Suppressor macrophage treated with lipopolysaccharide for 4 hours (primary cell): ENCODE data around the gene CNDP2.

ENCODE experiments used
- DNase-seq: peaks from one replicate; pipeline ENCODE4 v3.0.0-alpha.2; 2020

The CNDP2 gene

DNA sequence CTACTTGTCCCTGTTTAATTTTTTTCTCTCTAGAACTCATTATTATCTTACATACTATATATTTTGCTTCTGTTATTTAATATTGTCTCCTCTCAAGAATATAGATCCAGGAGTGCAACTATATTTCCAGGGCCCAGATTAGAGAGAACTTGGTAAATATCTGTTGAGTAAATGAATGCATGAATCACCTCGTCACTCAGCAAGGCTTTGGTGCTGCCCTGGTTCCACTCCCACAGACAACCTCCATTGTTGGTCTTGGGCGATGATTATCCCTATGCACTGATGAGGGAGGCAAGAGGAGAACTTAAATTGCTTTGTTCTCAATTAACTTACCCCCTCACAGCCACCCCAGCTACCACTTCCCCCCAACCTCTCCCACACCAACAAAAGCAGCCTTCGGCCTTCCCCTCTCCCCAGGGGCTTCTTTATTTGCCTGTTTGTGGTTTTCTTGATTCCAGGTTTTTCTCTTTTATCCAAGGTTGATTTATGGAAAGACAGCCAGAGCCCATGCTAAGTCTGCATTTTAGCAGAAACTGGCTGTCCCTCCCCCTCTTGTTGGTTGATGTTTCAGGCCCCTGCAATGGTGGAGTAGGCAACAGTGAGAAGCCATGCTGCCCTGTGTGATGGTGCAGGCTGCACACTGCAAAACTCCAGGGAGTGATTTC is 22.1 kb upstream of the CNDP2 start:
- DNase-seq, result no peak

DNA sequence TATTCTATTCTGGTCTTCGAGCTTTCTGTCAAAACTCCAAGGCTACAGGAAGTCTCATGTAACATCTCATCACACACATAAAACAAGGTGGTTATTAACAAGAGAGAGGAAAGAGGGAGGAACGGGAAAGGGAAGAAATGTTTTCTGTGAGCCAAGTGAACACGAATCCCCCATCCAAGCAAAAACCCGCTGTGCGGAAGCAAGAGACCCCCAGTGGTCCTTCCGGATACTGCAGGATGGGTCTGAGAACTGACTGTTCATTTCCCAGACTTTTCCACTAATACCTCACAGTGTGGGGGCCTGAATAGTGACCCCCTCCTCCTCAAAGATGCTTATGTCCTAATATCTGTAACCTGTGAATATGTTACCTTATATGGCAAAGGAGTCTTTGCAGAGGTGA is 20.0 kb upstream of the CNDP2 start:
- DNase-seq, result no peak

DNA sequence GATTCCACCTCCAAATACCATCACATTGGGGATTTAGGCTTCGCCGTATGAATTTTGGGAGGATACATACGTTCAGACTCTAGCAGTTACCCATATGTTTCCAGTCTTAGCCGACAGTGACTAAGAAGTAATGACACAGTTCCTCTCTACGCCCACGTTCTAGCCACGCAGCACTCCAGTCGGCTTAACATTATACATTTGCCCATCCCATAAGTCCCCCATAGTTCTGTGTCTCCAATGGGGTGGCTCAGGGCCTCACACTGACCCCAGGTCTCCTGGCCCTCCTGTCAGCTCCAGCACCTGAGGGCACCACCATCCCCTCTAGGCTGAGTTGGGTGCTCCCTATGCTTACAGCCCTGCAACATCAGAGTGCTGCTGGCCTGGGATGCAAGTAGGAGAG is 18.4 kb upstream of the CNDP2 start:
- no peak for DNase-seq

DNA sequence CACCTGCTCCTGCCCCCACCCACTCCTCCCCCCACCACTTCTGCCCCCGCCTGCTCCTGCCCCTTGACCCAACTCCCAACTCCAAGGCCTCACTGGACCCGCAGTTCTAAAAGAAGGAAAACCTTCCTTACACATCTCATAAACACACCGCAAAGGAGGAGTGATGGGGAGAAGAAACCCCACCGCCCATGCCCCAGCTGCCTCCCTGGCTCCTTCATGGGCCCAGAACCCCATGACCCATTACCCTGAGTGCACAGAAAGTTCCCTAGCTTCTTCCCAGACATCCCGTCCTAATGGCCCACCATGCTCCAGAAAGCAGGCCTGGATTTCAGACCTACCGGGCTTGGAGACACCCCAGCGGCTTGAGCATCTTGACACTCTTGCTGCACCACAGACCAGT is 17.8 kb upstream of the CNDP2 start:
- no peak for DNase-seq

DNA sequence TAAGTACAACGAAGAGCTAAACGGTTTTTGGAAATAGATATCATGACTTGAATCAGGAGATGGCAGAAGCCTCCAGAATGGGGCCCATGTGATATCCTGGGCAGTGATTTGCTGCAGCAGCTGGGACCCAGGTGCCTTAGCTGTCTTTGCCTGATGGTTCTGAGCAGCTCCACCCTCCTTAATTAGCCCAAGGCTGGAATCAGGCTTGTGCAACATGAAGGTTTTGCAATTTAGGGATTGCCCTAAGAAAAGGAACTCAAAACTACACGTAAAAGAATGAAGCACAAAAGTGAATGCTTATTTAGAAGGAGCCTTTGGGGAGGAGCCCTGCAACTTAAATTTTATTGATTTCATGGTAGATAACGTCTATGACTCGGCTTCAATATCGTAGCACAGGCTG is 17.3 kb upstream of the CNDP2 start:
- DNase-seq, result peak; percentile 58

DNA sequence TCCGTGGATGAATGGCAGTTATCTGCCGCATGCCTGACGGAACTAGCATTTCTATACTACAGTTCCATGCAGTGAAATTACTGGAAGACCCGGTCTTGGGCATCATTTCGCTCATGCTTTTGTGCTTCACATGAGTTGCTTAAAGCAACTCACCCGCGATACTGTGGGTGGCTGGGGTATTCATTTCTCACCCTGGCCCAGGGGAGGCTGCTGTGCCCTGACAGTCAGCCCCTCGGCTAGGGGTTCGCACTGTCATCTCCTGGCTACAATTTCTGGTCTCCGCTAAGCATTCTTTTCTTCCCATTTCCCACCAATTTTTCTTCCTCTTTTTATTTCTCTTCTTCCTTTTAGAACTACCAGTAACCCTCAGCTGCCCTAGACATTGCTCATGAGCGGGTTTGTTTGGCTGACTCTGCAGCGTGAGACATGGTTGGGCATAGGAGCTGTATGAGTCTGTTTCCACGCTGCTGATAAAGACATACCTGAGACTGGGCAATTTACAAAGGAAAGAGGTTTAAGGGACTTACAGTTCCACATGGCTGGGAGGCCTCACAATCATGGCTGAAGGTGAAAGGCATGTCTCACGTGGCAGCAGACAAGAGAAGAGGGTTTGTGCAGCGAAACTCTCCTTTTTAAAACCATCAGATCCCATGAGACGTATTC is 16.5 kb upstream of the CNDP2 start:
- DNase-seq, result peak; percentile 69

DNA sequence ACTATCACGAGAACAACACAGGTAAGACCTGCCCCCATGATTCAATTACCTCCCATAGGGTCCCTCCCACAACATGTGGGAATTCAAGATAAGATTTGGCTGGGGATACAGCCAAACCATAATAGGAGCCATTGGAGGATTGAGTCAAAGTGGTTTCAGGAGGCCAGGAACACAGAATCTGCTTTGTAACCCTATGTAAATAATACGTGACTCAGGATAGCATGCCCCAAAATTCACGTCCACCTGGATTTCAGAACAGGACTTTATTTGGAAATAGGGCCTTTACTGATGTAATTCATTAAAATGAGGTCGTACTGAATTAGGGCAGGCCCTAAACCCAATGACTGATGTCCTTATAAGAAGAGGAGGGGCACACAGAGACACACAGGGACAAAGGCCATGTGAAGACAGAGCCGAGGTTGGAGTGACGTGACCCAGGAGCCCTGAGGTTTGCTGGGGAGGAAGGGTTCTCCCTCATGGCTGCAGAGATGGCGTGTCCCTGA is 16.0 kb upstream of the CNDP2 start:
- no peak for DNase-seq

DNA sequence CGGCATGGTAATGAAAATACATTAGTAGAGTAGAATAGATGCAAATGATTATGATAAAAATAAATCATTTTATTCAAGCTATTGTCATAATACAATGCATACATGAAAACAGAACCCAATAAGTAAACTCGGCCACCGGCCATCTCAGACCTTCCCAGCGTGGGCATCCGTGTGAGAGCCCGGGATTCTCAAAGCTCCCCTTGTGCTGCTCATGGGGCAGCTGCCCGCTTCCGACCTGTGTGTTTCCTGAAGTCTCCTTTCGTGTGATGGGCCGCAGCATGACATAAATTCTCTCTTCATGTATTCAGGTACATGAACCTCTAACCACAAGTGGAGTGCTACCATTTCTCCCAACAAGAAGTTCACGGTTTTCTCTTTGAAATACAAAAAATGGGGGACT is 13.5 kb upstream of the CNDP2 start:
- DNase-seq, result no peak

DNA sequence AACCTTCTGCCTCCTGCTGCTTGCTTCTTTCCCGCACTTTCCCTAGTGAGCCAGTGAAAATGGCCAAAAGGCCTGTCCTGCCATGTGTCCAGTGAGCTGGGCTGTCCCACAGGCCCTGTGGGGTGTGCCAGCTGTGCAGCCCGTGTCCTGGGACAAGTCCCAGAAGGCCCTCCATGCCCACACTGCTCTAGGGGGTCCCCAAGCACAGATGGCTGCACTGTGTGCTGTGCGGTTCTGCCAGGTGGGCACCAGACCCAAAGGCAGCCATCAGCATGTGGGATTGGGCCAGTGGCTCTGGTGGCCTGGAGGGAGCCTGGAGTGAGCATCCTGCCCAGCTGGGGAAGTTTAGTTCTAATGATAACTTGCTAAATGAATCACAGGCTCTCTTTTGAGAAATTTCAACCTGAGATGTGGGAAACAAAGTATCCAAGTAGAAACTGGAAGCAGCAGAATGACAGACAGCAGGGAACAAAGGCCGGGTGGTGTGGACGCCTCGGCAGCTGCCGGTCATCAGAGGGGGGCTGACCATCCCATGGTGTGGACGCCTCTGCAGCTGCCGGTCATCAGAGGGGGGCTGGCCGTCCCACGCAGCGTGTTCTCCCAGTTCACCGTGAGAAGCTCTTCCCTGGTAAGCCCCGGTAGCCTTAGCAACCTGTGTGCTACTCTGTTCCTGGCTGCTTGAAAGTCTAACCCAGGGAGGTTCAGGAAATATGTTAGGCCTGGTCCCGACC is 9.9 kb upstream of the CNDP2 start:
- no peak for DNase-seq

DNA sequence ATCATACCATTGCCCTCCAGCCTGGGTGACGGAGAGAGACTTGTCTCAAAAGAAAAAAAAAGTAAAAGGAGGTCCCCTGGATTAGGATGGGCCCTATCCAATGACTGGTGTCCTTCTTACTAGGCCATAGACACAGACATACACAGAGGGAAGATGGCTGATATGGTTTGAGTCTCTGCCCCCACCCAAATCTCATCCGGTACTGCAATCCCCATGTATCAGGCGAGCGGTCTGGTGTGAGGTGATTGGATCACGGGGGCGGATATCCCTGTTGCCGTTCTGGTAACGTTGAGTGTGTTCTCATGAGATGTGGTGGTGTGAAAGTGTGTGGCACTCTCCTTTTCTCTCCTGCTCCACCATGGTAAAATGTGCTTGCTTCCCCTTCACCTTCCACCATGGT is 7.8 kb upstream of the CNDP2 start:
- no peak for DNase-seq

DNA sequence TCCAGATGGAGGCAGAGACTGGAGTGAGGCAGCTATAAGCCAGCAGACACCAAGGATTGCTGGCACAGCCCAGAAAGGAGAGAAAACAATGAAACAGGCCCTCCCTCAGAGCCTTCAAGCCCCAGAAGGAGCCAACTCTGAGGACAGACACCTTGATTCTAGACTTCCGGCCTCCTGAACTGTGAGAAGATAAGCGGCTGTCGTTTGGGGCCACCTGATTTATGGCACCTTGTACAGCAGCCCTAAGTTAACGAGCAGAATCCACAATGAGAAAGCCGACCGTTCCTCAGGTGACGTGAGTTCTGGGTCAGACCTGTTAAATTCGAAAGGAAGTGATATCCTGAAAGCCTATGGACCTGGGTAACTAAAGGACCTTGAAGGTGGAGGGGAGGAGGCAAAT is 7.3 kb upstream of the CNDP2 start:
- no peak for DNase-seq

DNA sequence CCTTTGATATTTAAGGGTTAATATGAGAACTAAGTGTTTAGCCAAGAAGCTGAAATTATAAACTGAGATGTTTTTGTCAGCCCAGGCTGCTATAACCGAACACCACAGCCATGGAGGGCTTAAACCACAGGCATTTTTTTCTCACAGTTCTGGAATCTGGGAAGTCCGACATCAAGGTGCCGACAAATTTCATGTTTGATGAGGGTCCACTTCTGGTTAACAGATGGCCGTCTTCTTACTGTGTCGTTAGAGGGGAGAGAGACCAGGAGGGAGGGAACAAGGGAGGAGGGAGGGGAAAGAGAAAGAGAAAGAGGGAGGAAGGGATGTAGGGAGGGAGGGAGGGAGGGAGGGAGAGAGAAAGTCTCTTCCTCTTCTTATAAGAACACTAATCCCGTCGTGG is 6.5 kb upstream of the CNDP2 start:
- no peak for DNase-seq

DNA sequence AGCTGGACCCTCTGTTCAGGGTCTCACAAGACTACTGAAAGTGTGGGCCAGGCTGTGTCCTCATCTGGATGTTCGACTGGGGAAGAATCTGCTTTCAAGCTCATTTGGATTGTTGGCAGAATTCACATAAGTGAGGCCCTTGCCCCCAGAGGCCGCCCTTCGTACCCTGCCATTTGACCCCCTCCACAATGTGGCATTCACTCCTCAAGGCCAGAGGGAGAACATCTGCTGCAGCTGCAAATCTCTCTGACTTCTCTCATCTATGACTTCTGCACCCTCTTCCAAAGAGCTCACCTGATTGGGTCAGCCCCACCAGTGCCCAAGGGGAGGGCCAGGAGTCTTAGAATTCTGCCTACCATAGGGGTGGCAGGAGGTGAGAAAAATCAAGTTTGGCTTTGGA is 3.9 kb upstream of the CNDP2 start:
- DNase-seq, result no peak

DNA sequence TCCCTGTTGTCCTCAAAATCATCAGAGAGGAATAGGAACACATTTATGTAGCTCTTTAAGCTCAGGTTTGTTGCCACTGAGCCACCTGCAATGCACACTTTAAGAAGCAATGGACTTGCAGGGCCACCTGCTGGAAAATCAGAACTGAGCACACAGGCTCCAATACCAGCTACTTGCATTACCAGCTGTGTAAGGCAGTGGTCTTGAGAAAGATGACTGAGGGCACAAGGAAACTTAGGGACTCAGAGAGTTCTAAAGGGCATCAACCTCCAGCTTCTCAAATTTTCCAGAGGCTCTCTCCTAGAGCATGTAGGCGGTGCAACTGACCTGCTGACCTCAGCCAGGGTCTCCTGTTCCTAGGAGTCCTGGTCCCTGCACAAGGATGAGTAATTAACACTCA is 2.5 kb upstream of the CNDP2 start:
- peak; percentile 55 for DNase-seq

DNA sequence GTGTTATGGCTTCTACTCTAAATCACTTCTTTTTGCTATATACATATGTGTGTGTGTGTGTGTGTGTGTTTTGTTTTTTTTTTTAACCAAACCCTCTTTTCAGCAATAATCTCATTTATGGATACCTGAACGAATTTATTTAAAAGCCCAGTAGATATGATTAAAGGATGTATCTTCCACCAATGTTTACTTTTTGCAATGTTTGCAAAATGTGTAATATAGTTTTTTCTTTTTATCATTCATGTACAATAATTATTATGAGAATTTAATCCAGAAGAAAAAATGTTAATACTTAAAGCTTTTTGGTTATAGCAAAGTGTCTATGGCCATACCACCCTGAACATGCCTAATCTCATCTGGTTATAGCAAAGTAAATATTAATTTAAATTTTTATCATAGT is 1.6 kb upstream of the CNDP2 start:
- DNase-seq, result no peak

DNA sequence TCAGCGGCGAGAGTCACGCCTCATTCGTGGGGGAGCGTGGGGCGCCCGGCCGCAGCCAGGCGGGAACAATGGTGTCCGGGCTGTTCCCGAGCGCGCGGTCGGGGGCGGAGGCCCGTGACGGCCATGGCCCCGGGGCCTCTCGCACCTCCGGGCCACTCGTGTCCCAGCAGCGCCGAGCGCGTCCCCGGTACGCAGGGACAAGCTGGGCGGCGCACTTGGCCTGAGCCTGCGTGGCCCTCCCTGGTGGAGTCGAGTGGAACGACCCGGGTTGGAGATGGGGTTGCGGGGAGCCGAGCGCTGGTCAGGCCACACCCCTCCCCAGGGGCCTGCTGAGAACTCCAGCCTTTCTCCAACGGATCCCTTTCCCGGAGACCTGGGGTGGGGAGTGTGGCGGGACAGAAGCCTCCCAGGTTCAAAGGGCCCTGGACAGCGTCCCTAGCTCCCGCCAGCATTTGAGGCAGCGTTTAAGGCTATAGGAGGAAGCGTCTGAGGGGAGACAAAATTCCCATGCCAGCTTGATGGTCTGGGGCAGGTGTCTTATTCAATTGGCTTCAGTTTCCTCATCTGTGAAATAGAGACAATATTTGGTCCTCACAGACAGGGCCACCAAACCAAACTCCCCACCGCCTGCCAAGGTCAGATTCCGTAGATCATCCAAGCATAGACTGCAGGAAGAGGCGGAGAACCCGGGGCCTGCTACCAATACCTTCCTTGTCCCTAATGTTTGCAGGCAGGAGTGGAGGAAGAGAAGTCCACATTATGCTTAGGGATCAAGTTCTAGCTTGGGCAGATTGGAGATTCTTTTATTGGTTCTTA is 553 bp downstream of the CNDP2 start:
- DNase-seq, result peak; percentile 62

DNA sequence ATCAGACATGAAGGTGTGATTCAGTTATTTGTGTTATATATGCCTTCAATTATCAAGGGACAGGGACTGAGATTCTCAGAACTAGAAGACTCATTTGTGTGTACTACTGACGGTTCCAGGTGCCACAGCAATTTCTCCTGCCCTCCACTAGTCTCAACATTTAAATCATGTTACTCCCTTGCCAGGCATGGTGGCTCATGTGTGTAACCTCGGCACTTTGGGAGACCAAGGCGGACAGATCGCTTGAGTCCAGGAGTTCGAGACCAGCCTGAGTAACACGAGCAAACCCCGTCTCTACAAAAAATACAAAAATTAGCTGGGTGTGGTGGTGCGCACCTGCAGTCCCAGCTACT is 1.1 kb downstream of the CNDP2 start:
- no peak for DNase-seq

DNA sequence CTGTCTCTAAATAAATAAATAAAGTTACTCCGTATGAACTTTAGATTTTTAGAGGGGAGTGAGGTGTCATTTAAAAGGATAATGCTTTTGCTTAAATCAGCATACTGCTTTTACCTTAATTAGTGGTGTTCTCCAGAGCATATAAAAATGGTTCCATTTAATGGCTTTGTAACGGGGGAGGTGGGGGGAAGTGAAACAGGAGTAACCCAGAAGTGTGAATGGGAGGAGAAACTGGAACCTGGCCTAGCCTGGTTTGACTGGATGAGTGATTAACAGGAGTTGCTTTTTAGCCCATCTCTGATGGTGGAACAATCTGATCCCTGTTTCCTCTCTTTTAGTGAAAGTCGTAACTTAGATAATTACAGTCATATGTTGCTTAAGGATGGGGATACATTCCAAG is 1.6 kb downstream of the CNDP2 start:
- peak; percentile 76 for DNase-seq

DNA sequence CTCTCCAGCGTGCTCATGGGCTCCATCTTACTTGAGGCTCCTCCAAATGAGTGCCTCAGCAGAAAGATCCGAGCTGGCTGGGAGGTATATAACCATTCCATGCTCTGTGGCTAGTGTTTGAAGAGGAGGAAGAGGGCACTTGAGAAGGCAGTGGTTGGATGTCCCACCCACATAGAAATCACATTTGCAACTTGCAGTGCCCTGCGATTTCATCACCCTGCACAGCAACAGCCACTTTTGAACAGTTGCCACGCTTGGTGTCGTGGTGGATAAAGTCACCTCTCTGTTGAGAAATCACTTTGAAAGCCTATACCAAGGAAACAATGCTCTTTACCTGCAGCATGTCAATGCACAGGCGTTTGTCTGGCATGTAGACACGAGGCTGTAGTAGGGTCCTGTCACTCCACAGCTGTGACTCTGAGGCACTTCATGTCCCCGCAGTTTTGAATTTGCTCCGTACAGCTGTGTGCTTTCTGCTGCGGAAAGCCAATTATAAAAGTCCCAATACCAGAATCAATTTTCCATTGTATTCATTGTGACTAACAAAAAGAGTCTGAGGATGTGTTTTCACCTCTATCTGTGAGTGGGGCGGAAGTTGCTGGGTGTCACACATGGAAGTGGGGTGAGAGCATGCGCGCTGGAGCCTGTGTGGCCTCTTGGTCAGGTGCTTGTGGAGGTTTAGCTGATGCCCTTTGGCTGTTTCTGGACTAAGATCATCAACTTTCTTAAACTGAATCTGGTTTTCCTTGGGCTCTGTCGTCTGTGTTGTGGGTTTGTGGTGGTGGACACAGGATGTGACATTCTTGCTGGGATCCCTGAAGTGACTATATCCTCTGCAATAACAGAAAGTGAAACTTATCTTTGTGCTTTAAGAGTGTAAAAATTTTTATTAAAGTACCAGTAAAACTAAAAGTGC is 2.8 kb downstream of the CNDP2 start:
- peak; percentile 85 for DNase-seq

DNA sequence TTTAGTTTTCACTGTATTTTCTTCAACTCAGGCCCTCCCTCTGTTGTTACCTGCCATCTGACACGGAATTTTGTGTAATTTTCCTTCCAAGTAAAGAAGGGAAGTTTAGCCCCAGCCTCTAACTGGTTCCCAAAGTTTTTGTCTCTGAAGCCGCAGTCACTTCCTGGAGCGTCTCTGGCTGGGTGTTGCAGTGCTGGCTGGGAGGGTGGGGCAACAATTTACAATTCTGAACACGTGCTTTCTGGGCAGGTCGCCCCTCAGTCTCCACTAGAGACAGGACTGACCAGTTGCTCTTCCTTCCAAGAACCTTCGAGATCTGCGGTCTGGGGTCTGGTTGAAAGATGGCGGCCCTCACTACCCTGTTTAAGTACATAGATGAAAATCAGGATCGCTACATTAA is 3.5 kb downstream of the CNDP2 start:
- peak; percentile 93 for DNase-seq

DNA sequence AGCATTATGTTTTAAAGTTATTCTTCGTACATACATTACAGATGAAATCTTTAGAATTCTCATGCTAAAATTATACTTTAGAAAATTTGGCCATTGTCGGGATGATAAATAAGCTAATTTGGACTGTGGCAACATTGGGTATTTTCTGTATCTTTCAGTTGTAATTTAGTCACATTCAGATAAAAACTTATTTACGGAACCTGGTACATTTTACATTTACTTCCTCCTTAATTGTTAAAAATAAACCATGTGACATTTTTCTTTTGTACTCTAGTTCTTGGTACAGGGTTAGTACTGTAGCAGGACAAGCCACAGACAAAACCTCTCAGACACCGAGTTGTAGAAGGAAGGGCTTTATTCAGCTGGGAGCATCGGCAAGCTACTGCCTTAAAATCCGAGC is 4.2 kb downstream of the CNDP2 start:
- peak; percentile 61 for DNase-seq

DNA sequence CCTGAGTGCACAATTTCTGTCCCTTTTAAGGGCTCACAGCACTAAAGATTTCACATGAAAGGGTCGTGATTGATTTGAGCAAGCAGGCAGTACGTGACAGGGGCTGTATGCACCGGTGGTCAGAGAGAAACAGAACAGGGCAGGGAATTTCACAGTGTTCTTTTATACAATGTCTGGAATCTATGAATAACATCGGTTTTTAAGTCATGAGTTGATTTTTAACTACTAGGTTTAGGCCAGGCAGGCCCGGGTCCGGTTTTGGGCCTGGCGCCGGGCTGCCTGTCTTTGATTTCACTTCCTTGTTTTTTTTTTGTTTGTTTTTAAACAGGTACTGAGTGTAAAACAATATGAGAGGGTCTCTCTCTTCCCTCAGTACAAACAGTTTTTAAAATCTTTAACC is 4.6 kb downstream of the CNDP2 start:
- DNase-seq, result peak; percentile 23
